Dermis microvascular lymphatic vessel endothelial cell (primary cell): ENCODE data around the gene ENPEP. TPM values are rescaled to one million over a fixed set of nuclear protein-coding genes. Genes with fewer than 3 reads are reported as not detected.
"Not testable (repeated sequence)": the region's sequence is repeated elsewhere in the genome, so short reads cannot be mapped to it uniquely, and the experiment has no call there.

ENCODE experiments used
- DNase-seq, 2 donors: peaks; one replicate each; pipeline versions ENCODE4 v3.0.0 to v3.0.0-alpha.2; 2010; ENCODE audit warnings: low read depth in 2 of 2
- total RNA-seq: library from RNA; depleted of rRNA; stranded (reverse); fragments of >200 nt; gene quantifications from 2 replicates; pipeline ENCODE4 v1.2.1, GENCODE V29; 2014

ENPEP gene
- under 0.01 TPM in 1 of 2 replicates, not detected in the other for total RNA-seq

GRCh38 chr4:110475881-110476818 is at the start of gene ENPEP:
Gene ENPEP, plus strand, starts transcription at chr4:110476155. Its CDS starts 260 bp downstream, at chr4:110476415.
- DNase-seq = no peak

GRCh38 chr4:110431805-110432204 is 44.1 kb upstream of the ENPEP start:
- not testable (repeated sequence) for DNase-seq

GRCh38 chr4:110437292-110437691 is 38.7 kb upstream of the ENPEP start:
- DNase-seq = not testable (repeated sequence)

GRCh38 chr4:110439209-110439608 is 36.7 kb upstream of the ENPEP start:
- DNase-seq = not testable (repeated sequence)

- no peak for DNase-seq
Measured at GRCh38 chr4:110442309-110442708, 33.6 kb upstream of the ENPEP start.

- no peak for DNase-seq
Measured at GRCh38 chr4:110442788-110443187, 33.2 kb upstream of the ENPEP start.

- no peak for DNase-seq
Measured at GRCh38 chr4:110449947-110450346, 26.0 kb upstream of the ENPEP start.

- no peak for DNase-seq
Measured at GRCh38 chr4:110452546-110452945, 23.4 kb upstream of the ENPEP start.

- DNase-seq = no peak
Measured at GRCh38 chr4:110454441-110454840, 21.5 kb upstream of the ENPEP start.

- no peak for DNase-seq
Measured at GRCh38 chr4:110458494-110459266, 17.3 kb upstream of the ENPEP start.

- DNase-seq = no peak
Measured at GRCh38 chr4:110460074-110460746, 15.7 kb upstream of the ENPEP start.

- DNase-seq = no peak
Measured at GRCh38 chr4:110467400-110467799, 8.6 kb upstream of the ENPEP start.

- DNase-seq = no peak
Measured at GRCh38 chr4:110472583-110473329, 3.2 kb upstream of the ENPEP start.

- DNase-seq = no peak
Measured at GRCh38 chr4:110474481-110474880, 1.5 kb upstream of the ENPEP start.

- not testable (repeated sequence) for DNase-seq
Measured at GRCh38 chr4:110475080-110475479, 875 bp upstream of the ENPEP start.

GRCh38 chr4:110477836-110478235 is 1.9 kb downstream of the ENPEP start:
- no peak for DNase-seq

GRCh38 chr4:110480031-110480549 is 4.1 kb downstream of the ENPEP start:
- DNase-seq = no peak

GRCh38 chr4:110480746-110481271 is 4.9 kb downstream of the ENPEP start:
- no peak for DNase-seq

- DNase-seq = no peak
Measured at GRCh38 chr4:110483516-110483915, 7.6 kb downstream of the ENPEP start.

- DNase-seq = no peak
Measured at GRCh38 chr4:110484029-110484428, 8.1 kb downstream of the ENPEP start.

- no peak for DNase-seq
Measured at GRCh38 chr4:110484767-110485166, 8.8 kb downstream of the ENPEP start.
